HG02981 (cell line): ENCODE measurements around the gene ADAM19.

Source experiments
- ATAC-seq: cut with Tn5 transposase; IDR thresholded peaks from one replicate; pipeline ENCODE4 v1.9.1; 2021; ENCODE audit warnings: mild to moderate bottlenecking, moderate library complexity; ENCODE audit not compliant: unreplicated experiment

The ADAM19 gene

DNA sequence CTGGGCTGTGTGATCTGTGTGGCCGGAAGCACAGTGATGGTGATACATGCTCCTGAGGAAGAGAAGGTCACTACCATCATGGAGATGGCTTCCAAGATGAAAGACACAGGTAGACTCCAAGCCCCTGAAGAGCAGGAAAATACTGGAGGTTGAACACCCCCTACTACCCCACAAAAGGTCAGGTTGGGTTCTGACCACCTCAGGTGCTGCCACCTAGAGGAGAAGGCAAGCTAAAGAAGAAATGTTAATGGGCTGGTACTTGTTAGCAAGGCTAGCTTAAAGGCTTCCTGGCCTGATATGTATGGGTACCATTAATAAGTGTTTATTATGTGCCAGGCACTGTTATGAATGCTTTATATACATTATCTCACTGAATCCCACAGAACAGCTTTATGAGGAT is 103.9 kb downstream of the ADAM19 start:
- ATAC-seq: peak; percentile 57

DNA sequence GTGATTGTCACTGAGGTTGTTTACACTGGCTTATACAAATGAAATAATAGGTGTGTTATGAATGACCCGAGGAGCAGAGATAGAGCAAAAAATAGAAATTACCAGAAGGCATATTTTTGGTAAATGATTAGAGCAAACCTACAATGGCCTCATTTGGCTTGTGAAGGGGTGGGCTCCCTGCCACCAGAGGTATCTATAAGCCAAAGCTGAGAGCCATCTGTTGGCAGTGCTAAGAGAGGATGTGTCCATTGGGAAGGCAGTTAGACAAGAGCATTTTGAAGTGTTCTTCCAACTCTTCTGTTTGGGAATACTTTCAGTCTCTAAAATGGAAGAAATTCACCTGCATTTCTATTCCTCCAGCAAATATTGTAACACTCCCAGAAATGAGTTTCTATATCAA is 104.9 kb downstream of the ADAM19 start:
- no peak for ATAC-seq

DNA sequence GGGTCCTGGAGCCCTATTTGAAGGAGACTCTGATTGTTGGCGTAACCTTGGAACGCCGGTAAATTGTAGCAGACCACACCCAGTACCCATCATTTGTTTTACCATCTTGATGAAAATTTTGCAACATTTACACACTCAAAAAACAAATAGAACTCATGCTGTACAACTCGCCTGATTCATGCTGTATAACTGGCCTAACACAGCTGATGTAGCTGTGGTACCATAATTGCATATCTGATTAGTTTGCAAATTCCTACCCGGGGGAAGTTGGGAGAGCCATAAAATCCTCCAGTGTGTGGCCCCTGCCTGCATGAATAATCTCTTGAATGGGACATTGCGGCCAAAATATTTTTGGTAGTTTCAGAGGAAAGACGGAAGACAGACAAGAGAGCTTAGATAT is 105.9 kb downstream of the ADAM19 start:
- no peak for ATAC-seq

DNA sequence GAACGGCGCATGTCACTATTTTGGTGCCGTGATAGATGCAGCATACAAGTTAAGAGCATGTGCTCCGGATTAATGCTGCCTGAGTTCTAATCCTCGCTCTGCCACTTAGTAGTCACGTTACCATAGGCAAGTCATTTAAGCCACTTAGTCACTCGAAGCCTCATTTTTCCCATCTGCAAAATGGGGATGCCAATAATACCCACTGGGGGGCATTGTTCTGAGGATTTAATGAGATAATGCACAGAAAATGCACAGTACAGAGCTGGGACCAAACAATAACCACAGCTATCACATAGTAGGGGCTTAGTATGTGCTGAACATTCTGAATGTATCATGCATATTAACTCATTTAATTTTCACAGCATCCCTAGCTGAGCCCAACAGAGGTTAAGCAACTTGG is 106.5 kb downstream of the ADAM19 start:
- no peak for ATAC-seq

DNA sequence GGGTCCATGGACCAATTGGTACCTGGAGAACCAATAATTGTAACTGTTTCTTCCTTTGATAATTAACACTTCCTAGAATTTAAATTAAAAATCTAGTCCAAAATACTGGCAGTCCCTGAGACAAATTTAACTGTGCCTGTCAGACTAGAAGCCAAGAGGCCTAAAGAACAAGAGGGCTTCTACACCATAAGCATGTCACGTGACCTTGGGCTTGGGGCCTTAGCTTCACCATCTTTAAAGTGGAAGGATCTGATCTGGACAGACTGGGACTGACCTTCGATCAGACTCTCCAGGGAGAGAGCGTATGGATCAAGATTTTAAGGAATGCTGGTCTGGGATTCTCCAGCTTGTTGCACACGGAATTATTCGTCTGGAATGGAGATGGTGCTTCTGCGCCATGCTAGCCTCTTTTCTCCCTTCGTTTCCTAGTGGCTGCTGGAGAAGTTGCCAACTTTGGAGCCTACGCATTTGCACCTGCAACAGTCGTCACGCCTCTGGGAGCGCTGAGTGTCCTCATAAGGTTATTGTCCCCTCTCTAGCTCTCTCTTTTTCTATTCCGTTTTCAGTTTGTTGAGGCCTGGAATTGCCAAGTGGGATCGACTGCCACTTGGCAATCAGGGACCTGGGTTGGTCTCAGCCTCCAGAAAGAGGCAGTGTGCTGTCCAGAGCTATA is 107.1 kb downstream of the ADAM19 start:
- ATAC-seq: no peak

DNA sequence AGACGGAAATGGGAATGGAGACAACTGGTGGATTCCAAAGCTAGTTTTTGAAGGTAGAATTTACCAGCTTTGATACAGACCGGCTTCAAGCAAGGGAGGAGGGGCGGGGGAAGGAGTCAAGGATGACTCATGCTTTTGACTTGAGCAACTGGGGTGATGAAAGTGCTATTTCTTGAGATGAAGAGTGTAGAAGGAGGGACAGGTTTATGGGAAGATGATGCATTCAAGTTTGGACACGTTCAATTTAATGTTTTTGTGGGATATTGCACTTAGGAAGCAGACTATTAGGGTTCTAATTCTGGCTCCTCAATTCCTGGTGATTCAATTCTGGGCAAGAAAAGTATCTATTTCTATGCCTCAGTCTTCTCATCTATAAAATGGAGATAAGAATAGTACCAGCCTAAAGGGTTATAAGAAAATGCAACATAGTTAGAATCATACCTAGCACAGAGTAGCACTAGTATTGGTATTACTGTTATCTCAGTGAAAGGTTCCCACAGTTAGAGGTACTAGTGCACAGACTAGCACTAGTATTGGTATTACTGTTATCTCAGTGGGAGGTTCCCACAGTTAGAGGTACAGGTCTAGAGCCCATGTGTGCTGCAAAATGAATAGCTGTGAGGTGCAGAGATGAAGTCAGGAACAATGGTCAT is 110.9 kb downstream of the ADAM19 start:
- ATAC-seq: peak; percentile 79

DNA sequence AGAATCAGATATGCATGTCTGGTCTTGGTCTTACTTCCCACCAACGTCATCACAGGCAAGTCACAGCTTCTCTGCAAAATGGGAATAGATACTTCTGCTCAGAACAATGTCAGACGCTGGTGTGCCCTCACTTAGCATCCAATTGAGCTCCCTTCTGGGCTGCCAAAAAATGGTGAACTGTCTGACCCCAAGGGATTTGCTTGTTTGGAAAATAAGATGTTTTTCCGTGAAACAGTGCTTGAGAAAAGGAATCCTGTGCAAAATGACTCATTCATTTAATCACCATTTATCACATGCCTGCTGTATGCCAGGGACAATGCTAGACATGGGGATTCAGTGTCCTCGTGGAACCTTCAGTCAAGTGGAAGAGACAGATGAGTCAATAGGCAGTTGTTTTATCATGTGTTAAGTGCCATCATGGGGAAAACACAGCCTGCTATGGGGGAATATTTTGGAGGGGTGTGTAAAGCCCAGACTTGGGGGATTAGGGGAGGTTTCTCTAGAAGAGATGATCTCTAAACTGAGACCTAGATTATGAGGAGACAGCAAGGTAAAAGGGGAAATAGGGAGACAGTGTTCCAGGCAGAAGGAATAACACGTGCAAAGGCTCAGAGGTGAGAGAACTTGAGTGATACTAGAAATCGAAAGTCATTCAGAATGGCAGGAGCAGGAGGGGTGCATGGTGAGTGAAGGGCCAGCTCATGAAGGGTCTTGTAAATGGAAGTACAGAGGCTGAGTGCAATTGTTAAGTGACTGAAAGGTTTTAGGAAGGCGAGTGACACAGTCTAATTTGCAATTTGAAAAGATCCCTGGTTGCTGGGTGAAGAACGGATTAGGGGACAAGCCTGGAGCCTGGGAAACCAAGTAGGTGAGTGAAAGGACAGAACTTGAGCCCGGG is 111.7 kb downstream of the ADAM19 start:
- ATAC-seq: no peak

DNA sequence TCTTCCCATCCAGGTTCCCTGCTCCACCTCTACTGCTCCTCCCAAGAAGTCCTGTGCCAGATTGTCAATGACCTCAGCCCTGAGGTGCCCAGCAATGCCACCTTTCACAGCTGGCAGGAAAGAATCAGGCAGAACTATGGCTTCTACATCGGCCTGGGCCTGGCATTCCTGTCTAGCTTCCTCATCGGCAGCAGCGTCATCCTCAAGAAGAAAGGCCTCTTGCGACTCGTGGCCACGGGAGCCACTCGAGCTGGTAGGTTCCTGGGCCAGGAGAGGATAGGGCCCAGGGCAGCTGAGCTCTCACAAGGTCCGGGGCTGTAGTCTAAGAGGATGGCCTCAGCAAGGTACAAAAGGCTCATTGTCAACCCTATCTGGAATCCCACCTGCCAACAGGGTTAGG is 112.5 kb downstream of the ADAM19 start:
- ATAC-seq: no peak

DNA sequence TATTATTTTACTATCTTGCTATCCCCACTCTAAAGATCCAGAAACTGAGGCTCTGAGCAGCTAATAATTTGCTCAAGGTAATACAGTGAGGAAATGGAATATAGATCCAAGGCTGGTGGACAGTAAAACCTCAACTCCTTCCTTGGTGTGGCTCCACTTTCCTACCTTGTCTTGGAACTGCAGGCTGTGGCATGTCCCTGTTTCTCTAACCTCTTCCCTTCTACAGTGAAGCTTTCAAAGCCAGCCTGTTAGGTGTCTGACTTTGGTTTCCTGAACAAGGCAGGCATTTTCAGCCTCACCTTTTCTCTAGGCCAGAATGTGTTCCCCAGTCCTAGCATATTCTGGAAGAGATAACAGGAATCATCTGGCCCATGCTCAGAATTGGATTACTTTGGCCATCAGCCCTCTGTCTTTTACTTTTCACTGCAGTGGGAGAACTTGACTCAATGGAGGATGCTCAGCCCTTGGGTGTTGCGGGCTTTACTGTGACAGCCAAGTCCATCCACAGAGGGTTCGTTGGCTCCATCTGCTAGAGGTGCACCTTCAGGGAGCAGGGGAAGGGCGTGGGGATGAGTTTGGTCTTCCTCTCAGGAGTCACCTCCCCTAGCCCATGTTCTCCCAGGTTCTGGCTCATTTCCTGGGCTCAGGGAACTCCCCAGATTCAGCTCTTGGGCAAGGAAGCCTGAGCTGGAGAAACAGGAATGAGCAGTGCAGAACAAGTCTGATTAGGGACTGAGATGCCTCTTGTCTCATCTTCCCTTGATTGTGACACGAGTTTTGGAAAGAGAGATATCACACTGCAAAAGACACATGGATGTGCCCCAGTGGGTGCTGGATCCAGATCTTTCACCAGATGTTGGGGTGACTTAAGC is 114.4 kb downstream of the ADAM19 start:
- no peak for ATAC-seq

DNA sequence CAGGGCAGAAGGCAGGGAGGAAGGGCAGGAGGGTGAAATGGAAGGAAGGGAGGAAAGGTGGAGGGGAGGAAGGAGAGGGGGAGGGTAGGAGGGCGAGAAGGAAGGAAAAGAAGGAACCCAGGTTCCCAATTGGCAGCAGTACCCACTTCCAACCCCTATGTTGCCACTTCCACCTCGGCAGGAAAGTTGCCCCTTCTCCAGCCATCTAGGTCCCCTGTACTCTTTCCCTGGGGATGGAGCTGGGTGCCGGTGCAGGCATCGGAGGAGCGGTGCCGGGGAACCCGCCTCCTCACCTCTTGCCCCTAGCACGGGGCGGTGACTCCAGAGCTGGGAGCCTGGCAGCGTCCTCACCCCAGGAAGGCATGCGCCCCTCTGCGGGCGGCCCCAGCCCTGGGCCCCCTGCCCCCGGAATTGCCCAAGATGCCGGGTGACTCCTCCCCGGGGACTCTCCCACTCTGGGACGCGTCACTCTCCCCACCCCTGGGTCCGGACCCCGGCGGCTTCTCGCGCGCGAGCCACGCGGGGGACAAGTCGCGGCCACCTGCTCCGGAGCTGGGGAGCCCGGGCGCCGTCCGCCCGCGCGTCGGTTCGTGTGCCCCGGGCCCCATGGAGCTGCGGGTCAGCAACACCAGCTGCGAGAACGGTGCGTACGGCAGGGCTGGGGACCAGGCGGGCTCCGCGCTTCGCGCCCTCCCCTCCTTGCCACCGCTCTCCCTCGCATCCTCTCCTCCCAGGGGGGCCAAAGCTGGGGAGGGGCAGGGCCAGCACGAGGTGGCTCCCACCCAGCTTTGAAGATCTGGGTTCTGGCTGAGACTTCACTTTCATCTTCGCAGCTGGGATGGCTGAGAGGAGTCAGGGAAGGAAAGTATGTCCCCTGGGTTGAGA is 115.6 kb downstream of the ADAM19 start, which contains the start of gene NIPAL4:
TSS of gene NIPAL4 (plus strand) at position 499 of the 885 bp plus-strand sequence. CDS start at position 607, 108 bp downstream.
- ATAC-seq: no peak

DNA sequence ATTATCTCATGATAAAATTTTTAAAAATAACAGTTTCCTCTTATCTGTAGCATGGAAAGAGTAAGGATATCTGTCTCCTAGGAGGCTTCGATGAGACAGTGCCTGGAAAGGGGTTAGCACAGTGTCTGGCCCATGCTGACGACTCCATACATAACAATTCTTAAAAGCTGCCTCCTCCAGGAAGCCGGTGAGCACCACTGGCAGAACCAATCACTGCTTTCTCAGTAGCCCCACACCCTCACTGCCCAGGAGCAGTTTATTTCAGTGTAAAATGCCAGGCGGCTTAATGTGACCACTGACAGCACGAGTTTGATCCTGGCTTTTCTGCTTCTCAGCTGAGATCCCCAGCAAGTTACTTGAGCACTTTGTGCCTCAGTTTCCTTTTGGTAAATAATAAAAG is 116.7 kb downstream of the ADAM19 start:
- ATAC-seq: no peak

DNA sequence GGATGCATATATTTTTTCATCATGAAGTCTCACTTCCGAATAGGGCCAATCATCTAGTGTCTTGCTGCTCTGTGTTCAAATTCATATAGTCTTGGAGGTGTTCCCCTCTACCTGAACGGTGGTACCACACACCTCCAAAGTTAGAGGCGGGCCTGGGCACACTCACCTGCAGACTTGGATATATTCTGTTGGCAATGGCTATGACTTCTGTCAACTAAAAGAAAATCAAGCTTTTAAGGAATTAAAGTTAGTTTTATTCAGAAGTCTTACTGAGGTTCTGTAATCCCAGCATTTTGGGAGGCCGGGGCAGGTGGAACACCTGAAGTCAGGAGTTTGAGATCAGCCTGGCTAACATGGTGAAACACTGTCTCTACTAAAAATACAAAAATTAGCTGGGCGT is 118.2 kb downstream of the ADAM19 start:
- no peak for ATAC-seq

DNA sequence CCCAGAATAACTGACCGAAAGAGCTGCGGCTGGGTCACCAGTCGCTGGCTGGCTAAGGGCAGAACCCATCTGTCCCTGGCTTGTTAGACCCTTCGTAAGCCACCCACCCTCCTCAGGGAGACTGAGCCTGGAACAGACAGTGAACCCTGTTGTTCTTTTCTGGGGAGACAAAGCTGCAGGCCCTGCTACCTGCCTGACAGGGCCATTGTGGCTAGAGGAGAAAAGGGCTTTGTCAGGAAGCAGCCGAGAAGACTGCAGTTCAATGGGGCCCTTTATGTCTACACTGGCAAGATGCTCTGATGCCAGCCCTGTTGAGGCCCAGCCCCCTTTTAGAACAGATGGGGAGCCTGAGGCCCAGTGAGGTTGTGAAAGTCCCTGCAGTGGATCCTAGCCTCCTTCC is 119.3 kb downstream of the ADAM19 start:
- no peak for ATAC-seq

DNA sequence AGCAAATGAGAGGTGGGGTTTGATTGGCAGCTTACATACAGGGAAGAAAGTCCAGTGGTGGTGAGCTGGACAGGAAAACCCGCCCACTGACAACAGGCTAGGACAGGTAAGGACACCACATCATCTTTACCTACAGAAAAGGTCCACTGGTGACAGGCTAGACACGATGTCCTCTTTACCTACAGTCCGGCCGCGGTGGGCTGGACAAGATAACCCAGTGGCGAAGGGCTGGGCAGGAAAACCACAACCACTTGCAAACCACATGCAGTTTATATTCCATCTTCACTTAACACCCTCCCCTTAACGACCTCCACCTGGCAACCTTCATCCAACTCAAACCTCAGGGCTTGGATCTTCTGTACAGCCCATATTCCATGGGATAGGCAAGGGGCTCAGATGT is 120.5 kb downstream of the ADAM19 start:
- no peak for ATAC-seq

DNA sequence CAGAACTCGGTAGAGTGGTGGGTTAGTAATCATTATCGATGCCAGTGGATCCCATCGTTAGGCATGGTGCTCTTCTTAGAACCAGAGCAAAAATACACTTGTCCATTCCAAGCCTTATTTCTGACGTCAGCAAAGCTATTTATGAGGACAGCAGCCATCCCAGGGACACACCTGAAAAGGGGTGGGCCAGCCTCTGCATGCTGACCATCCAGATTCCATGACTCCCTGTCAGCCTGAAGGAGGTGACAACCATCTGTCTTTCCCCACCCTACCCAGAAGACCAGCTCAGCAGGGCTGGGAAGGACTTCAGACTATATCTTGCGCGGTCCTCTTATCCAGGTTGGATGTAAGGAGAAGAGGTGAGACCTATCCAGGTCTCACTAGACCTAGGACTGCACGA is 121.3 kb downstream of the ADAM19 start:
- no peak for ATAC-seq

DNA sequence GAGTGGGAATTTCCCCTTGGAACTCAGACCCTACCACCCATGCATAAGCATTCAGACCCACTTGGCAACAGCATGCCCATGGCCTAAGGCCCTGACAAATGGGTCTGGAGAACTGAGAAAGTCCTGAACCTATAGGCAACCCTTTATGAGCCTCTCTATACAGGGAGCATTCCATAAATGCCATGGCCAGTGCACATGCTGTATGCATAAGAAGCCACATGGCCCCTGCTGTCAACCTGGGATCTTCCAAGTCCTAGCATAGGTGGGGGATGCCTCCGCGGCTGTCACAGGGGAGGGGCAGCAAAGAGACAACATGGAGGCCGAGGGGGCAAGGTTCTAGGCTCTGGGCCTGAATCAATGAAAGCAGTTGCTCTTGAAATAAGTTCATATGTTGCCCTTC is 123.8 kb downstream of the ADAM19 start:
- ATAC-seq: no peak

DNA sequence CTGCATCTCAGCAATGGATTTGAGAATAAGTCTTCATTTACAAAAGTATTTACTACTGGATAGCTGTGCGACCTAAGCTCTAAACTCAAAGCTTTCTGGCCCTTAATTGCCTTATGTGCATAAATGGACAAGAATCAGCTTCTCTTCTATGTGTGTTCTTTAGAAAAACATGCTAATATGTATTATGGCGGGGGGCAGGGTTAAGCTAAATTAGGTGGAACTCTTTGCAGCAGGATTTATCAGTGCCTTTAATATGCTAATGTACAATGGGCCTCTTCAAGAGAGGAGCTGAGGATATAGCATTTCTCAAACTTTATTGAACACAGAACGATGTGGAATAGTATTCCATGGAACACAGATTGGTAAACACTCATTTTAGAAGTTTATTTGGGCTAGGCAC is 125.6 kb downstream of the ADAM19 start:
- no peak for ATAC-seq

DNA sequence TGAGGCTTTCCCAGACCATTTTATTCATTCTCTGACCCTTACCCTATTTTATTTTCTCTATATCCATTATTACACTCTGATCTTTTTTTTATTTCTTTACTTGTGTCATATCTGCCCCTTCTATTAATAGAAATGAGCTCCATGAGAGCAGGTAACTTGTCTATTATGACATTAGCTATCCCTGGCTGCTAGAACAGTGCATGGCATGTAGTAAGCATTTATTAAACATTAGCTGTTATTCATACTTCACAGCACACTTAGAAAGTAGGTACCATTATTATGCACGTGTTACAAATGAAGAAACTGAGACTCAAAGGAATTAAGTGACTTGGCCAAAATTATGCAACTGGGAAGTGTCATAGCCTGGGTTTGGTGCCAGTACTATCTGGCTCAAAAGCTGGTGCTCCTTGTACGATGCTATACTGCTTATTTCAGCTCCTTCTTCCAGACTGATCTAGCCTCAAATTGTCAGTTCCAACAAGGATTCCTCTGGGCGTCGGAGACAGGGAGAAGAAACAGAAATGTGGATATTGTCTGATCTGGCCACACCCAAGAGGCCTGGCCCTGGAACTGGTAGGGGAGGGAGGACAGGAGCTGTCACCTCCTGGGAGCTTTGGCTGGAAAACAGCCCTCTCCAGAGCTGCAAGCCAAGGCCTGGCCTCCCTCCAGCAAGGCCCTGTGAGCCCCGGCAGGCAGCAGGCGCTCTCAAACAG is 126.4 kb downstream of the ADAM19 start:
- no peak for ATAC-seq

DNA sequence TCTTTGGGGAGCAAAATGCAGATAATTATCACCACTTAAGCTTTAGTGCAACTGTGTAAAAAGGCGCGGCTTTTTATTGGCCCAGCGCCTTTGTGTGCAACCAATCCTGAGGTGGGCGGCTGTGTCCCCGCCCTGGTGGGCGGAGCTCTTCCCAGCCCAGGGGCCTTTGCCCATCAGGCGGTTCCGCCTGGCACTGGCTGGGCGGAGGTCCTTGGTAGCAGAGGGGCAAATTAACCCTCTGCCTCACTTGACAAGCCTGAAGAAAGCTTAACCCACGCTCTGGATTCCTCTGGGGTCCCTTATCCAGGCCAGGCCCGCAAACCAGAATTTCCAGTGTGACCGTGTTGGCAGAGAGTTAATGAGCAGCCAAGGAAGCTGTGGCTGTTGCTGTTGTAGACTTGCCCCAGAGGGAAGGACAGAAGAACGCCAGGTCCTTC is 128.4 kb downstream of the ADAM19 start:
- ATAC-seq: no peak
